Progenitor cell of endocrine pancreas (in vitro differentiated cells): ENCODE results near the gene FABP1. TPM values are rescaled to one million over a fixed set of nuclear protein-coding genes. Genes with fewer than 3 reads are reported as not detected.

Experiments used
- DNase-seq: peaks from one replicate; pipeline ENCODE4 v3.0.0; 2021; ENCODE audit warnings: low spot score; ENCODE audit not compliant: unreplicated experiment
- H3K27ac Mint-ChIP-seq: 2 replicates; pipeline ENCODE4 v1.8.0; 2021; ENCODE audit warnings: mild to moderate bottlenecking, moderate library complexity, mixed read lengths
- H3K27me3 Mint-ChIP-seq: 2 replicates; pipeline ENCODE4 v1.8.0; 2021; ENCODE audit warnings: mixed read lengths
- H3K36me3 Mint-ChIP-seq: 2 replicates; pipeline ENCODE4 v1.8.0; 2022; ENCODE audit warnings: mixed read lengths; ENCODE audit not compliant: insufficient read depth
- H3K4me1 Mint-ChIP-seq: 2 replicates; pipeline ENCODE4 v1.8.0; 2021; ENCODE audit warnings: low read depth, mixed read lengths
- H3K4me3 Mint-ChIP-seq: 2 replicates; pipeline ENCODE4 v1.8.0; 2021; ENCODE audit warnings: low read depth, mild to moderate bottlenecking, moderate library complexity, mixed read lengths
- H3K9me3 Mint-ChIP-seq: 2 replicates; pipeline ENCODE4 v1.8.0; 2021; ENCODE audit warnings: low read depth, mixed read lengths
- total RNA-seq: library from RNA; stranded (reverse); gene quantifications from 2 replicates; pipeline ENCODE4 v1.2.1, GENCODE V29; 2021
- TF ChIP-seq, protein P1 (sequence below): fragments of 200-600 bp; sonication (generic); IDR thresholded peaks from one replicate; pipeline ENCODE4 v1.5.0; 2021; ENCODE audit warnings: antibody characterized with exemption, mild to moderate bottlenecking; ENCODE audit not compliant: unreplicated experiment

The FABP1 gene
- total RNA-seq, 1 donor from 2014 or later = 4.5 TPM

DNA sequence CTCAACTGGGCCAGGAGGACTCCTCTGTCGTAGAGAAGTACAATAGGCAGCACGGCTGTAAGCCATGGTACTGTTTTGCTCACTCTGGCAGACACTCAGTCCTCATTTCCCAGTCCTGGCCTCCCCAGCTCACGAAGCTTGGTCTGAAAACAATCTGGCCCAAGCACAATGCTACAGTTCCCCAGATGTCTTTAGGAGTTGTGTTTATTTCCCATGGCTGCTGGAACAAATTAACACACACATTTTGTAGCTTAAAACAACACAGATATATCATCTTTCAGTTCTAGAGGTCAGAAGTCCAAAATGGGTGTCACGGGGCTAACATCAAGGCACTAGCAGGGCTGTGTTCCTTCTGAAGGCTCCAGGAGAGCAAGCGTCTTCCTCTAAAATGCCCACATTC, 13.0 kb downstream of the FABP1 start:
- H3K27me3 Mint-ChIP-seq = no peaks in the 10 kb centered on the region
- no peaks in the 10 kb centered on the region for H3K9me3 Mint-ChIP-seq
- no peaks in the 10 kb centered on the region for H3K4me1 Mint-ChIP-seq
- H3K36me3 Mint-ChIP-seq = no peaks in the 10 kb centered on the region
- no peak for DNase-seq
- H3K27ac Mint-ChIP-seq = no peak overlapping the region
- no peak overlapping the region for H3K4me3 Mint-ChIP-seq
- TF ChIP-seq, protein P1, sequence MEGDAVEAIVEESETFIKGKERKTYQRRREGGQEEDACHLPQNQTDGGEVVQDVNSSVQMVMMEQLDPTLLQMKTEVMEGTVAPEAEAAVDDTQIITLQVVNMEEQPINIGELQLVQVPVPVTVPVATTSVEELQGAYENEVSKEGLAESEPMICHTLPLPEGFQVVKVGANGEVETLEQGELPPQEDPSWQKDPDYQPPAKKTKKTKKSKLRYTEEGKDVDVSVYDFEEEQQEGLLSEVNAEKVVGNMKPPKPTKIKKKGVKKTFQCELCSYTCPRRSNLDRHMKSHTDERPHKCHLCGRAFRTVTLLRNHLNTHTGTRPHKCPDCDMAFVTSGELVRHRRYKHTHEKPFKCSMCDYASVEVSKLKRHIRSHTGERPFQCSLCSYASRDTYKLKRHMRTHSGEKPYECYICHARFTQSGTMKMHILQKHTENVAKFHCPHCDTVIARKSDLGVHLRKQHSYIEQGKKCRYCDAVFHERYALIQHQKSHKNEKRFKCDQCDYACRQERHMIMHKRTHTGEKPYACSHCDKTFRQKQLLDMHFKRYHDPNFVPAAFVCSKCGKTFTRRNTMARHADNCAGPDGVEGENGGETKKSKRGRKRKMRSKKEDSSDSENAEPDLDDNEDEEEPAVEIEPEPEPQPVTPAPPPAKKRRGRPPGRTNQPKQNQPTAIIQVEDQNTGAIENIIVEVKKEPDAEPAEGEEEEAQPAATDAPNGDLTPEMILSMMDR = no peak

DNA sequence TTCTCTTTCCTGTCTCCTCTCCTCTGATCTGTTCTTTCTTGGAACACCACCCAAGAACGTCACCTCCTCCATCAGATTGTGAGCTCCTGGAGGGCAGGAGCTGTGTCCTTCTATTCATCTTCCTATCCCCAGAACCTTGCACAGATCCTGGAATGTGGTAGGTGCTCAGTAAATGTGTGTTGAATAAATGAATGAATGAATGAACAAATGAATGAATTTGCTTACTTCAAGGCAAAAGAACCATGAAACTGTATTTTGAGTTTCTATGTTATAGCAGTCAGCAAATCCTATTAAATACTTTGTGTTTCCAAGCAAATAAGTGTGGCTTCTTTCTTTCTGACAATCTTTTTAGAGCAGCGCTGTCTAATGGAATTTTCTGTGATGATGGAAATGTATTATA, 14.8 kb downstream of the FABP1 start:
- Mint-ChIP-seq H3K36me3 (no peaks in the 10 kb centered on the region), H3K4me3 (no peak overlapping the region), H3K9me3 (no peaks in the 10 kb centered on the region), H3K4me1 (no peaks in the 10 kb centered on the region), H3K27me3 (no peaks in the 10 kb centered on the region), H3K27ac (no peak overlapping the region)
- no peak for DNase-seq
- TF ChIP-seq, protein P1 = no peak

DNA sequence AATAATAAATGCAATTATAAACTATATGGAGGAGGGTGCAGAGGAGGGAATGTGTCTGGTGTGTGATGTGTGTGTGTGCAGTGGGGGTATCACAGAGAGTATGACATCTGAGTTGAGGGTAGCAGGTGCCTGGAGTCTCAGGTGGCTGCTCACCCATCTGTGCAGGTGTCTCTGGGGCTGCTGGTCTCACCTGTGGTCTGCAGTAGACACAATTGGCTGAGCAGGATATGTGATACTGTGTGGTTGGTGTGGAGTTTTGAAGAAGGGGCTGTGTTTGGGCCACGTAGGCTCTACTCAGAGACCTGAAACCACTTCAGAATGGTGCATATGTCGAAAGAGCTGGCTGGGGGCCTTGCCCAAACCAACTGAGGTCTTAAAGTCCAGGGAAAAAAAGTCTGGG, 17.0 kb downstream of the FABP1 start:
- Mint-ChIP-seq H3K4me1 (no peaks in the 10 kb centered on the region), H3K9me3 (no peaks in the 10 kb centered on the region), H3K27me3 (no peaks in the 10 kb centered on the region), H3K4me3 (no peak overlapping the region), H3K36me3 (no peaks in the 10 kb centered on the region), H3K27ac (no peak overlapping the region)
- DNase-seq = no peak
- TF ChIP-seq, protein P1 = no peak

DNA sequence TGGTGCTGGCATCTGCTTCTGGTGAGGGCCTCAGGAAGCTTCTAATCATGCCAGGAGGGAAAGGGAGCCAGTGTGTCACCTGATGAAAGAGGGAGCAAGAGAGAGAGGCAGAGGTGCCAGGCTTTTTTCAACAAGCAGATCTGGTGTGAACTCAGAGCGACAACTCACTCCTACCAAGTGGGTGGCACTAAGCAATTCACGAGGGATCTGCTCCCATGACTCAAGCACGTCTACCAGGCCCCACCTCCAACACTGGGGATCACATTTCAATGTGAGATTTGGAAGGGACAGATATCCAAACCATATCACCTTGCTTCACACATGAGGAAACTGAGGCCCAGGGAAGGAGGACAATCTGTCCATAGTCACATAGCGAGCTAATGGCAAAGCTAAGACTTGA, 19.1 kb downstream of the FABP1 start:
- Mint-ChIP-seq H3K27me3 (no peaks in the 10 kb centered on the region), H3K36me3 (no peaks in the 10 kb centered on the region), H3K4me1 (no peaks in the 10 kb centered on the region), H3K27ac (no peak overlapping the region), H3K9me3 (no peaks in the 10 kb centered on the region), H3K4me3 (no peak overlapping the region)
- DNase-seq = no peak
- TF ChIP-seq, protein P1 = no peak

DNA sequence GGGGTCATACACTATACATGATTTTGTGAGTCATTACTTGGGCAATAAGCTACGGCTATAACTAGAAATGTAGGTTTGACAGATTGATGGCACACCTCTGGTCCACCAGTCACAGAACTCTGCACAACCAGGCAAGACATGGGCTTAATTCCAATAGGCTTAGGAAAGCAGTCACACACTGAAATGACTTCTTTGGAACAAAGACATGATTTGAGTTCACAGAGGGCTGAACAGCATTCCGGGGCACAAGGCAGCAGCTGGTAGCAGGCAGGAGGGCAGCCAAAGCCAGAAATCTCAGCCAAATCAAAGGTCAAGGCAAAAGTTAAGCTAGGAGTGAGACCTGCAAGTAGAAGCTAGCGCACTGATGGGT, 27.4 kb downstream of the FABP1 start:
- TF ChIP-seq, protein P1 = no peak
- Mint-ChIP-seq H3K27ac (no peak overlapping the region), H3K9me3 (no peaks in the 10 kb centered on the region), H3K4me1 (no peaks in the 10 kb centered on the region), H3K36me3 (no peaks in the 10 kb centered on the region), H3K4me3 (no peak overlapping the region), H3K27me3 (no peaks in the 10 kb centered on the region)
- no peak for DNase-seq
